HG02610 (cell line): ENCODE measurements around the gene PAN3.

ENCODE experiments used
- ATAC-seq: cut with Tn5 transposase; IDR thresholded peaks from one replicate; pipeline ENCODE4 v1.9.1; 2021; ENCODE audit warnings: mild to moderate bottlenecking, moderate library complexity; ENCODE audit not compliant: unreplicated experiment

The PAN3 gene

DNA sequence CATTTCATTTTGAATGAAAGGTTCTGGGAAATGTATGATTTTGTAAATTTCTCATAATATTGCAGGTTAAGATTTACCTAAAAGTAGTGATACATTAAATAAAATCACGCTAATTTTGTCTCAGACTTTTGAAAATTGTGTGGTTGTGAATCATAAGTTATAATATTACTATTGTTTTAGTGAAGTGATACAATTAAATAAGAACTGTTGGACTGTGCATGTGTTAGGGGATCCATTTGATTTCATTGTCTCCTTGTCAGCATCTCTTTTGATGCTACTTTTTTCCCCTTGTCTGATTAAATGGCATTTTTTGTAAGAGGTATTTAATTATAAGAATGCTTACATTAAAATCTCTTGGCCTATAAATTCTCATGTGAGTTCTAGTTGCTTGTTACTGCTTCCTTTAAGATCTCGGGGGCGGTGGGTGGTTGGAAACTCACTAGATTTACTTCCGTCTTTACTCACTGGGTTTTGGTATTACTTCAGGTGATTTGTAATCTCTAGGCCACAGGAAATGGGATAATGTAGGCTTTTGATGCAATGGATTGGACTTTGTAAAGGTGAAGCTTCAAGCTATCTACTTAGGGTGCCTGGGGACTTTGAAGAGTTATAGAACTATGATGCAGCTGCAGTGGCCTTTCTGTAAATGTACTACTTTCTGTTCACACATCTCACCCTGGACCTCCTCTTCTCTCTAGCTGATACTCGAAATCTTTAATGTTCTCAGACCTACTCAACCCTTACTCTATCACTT lies 66.5 kb downstream of the PAN3 start:
- no peak for ATAC-seq

DNA sequence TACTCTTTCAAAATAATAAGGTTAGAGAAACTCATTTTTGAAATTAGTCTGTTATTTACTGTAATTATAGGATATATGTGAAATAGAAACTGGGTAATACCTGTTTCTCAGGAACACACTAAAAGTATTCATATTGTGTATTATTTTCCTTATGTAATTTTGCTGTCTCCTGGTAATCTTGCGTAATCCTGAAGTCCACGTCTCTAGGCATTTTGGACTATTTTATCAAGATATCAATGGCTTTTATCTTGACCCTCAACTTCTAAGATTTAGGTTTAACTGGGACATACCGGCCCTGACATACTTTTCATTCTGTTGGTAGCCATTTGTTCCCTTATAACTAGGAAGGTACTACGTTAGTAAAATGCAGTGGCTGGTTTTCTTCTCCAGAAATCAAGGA lies 80.3 kb downstream of the PAN3 start:
- ATAC-seq = no peak

DNA sequence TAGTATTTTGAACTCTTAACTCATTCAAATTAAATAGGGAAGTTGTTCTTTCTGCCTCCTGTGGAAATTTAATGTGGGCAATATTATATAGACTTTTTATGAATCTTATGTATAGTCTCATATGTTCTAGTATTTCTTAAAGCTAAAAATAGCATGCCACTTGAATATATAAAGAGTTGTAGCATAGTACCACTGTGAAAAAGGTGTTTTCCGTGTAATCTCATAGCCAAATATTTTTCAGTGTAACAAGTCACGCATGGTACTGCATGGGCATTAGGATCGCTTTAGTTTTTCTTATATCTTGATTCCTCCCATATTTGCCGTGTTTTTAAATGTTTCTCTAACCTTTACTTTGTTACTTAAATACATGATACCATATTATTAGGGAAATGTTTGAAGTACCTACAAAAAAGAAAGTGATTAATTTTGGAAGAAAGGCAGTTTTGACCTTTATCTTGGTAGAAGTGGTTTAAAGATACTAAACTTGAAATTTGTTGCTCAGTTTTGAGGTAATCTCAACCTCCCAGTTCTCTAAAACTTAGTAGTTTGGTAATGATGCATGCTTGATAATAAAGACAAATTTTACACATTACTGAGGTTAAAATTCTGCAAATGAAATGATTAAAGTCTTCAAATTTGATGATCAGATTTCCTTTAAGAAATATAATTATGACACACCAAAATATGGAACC lies 81.2 kb downstream of the PAN3 start:
- no peak for ATAC-seq

DNA sequence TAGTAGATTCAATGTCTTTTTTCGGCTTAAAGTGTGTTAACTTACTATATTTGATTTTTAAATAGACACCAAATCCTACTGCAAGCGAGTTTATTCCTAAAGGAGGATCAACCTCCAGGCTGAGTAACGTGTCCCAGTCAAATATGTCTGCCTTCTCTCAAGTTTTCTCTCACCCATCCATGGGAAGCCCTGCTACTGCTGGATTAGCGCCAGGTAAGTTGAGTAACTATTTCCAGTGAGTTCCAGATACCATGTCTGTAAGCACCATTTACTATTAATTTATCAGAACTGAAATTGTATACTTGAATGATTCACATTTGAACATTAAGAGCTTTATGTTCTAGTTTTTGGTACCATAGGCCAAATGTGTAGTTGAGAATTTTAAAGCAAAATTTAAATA lies 81.8 kb downstream of the PAN3 start:
- no peak for ATAC-seq

DNA sequence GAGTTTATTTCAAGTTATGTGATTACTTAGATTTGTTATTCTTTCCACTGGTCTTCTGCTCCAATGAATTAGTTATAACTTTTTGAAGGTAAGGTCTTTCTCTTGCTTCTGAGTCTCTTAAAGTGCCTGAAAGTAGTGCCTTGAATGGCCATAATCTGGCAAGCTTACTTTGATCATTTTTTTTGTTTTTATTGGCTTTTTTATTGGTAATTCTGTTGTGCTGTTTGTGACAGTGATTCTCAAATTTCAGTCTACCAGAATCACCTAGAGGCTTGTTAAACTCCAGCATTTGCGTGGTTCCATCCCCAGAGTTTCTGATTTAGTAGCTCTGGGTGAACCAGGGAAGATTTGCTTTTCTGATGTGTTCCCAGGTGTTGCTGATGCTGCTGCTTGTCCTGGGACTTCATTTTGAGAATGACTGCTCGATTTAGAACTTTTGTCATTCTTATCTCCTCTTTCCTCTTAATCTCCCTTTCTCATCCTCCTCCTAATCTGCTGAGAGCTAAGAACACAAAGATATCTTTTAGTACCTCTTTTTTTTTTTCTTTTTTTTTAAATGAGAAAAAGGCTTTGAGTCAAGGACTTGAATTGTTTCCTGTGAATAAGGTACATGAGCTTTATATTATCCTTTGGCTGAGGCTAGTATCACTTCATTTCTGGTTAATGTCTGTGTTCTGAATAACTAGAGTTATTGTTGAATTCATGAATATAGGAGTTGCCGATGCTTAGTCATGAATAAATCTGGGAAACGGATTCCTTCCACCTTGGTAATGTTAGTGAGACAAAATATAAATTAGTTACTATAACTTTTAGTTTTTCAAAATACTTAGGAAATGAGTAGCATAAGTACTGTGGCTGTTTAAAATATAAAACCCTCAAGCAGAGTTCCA lies 91.4 kb downstream of the PAN3 start:
- ATAC-seq = no peak

DNA sequence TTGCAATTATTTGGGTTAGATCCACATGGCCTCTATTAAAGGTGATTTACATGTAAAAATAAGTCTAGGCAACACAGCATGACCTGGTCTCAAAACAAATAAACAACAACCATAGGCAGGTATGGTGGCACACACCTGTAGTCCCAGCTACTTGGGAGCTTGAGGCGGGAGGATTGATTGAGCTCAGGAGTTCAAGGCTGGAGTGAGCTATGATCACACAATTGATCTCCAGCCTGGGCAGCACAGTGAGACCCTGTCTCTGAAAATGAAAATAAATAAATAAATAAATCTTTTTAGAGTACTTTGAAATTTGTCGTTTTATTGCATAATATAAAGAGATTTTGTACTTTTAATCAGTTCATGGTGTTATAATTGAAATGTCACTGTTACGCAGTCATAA lies 93.3 kb downstream of the PAN3 start:
- no peak for ATAC-seq

DNA sequence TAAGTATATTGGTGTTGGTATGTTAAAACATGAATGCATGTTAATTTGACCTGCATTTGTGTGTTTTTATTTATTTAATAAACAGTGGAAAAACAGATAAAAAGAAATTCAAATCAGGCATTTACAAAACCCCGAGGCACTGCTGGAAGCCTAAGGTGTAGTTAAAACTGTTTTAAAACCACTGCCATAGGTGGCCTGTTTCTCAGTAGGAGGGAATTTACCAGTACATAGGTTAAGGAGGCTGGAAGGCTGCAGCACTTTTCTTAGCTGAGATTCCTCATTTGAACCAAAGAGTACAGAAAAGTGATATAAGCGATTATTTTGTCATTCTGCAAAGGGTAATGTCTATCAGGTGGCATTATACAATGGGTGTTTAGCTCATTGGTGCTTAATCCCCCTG lies 99.6 kb downstream of the PAN3 start:
- ATAC-seq = no peak

DNA sequence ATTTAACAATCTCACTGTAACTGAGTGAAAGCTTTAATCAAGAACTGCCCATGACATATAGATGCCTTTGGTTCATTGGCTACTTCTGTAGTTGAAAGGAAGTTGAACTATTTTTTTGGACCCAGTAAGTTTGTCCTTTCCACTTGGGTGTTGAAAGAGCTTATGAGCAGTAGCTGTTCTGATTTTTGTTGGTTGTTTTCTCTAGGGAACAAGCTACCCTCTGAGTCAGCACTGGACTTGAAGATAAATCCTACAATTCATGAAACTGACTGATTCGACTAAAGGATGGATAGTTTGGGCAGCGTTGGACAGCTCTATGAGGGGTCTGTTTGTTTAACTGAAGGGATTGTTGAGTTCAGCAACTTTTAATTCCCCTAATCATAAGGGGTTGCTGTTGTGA lies 101.0 kb downstream of the PAN3 start:
- no peak for ATAC-seq

DNA sequence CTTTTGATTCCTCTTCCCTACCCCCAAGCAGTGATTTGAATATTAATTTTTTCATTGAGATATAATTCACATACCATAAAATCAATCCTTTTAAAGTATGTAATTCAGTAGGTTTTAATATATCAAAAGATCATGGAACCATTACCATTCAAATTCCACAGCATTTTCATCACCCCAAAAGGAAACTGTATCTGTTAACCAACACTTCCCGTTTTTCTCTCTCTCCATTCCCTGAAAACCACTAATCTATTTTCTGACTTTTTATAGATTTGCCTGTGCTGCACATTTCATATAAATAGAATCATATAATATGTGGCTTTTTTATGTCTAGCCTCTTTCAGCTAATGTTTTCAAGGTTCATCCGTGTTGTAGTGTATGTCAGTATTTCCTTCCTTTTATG lies 107.1 kb downstream of the PAN3 start:
- ATAC-seq = no peak

DNA sequence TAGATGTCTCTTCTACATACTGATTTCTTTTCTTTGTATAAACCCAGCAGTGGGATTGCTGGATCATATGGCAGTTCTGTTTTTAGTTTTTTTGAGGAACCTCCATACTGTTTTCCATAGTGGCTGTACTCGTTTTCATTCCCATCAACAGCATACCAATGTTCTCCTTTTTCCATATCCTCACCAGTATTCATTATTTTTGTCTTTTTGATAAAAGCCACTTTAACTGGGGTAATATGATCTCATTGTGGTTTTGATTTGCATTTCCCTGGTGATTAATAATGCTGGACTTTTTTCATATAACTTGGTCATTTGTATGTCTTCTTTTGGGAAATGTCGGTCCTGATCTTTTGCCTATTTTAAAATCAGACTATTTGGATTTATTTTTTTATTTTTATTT lies 108.5 kb downstream of the PAN3 start:
- no peak for ATAC-seq

DNA sequence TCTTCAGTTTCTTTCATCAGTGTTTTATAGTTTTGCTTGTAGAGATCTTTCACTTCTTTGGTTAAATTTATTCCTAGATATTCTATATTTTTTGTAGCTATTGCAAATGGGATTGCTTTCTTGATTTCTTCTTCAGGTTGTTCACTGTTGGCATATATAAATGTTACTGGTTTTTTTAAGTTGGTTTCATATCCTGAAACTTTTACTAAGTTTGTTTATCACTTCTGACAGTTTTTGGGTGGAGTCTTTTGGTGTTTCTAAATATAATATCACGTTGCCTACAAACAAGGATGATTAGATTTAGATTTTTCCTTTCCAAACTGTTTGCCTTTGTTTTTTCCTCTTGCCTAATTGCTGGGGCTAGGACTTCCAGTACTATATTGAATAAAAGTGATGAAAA lies 109.7 kb downstream of the PAN3 start:
- no peak for ATAC-seq

DNA sequence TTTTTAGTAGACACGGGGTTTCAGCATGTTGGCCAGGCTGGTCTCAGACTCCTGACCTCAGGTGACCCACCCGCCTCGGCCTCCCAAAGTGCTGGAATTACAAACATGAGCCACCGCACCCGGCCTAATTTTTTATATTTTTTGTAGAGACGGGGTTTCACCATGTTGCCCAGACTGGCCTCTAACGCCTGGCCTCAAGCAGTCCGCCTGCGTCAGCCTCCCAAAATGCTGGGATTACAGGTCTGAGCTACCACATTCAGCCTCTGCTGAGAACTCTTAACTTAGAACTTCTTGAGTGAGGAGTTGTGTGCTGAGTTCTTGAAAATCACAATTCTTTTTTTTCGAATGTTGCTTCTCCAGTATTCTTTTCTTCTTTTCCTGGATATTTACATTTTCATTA lies 112.2 kb downstream of the PAN3 start:
- ATAC-seq = no peak

DNA sequence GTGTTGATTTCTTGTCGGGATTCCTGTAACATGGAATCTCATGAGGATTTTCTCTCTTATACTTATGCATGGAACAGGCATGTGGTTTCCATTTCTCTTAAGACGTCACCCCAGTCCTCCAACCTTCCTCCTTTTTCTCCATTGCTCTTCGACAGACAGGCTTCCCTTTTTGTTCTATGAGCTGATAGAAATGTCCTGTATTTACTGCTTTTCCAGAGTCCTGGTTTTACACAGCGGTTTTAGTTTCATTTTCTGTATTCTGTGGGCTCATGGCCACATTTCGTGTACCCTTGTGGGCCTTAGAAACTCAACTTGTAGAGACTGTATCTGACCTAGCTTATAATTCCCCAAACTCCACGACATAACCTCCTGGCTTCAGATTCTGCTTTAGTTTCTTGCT lies 113.1 kb downstream of the PAN3 start:
- no peak for ATAC-seq

DNA sequence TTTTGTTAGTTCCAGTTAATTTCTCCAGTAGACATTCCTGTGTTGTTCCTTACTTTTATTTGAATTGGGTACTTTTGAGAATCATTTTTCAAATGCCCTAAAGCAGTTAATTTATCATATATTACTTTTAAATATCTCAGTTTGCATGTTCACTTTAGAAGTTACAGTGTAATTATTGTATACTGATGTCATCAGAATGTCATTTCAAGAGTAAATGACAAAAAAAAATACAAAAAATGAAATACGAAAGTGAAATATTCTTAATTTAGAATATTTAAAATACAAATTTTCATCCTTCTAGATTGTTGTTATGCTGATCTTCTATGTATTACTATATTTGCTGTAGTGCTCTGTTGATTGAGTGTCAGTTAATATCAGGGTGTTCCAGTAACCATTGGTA lies 114.2 kb downstream of the PAN3 start:
- ATAC-seq = no peak

DNA sequence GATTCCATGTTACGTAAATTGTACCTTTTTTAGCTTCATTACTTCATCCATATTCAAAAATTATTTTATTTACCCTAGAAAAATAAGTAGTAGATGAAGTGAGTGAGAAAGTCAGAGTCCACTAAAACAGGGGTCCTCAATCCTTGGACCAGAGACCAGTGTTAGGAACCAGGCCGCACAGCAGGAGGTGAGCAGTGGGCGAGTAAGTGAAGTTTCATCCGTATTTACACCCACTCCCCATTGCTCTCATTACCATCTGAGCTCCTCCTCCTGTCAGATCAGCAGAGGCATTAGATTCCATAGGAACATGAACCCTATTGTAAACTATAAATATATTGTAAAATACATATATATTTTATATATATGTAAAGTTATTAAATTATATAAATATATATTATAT lies 119.0 kb downstream of the PAN3 start:
- ATAC-seq = no peak

DNA sequence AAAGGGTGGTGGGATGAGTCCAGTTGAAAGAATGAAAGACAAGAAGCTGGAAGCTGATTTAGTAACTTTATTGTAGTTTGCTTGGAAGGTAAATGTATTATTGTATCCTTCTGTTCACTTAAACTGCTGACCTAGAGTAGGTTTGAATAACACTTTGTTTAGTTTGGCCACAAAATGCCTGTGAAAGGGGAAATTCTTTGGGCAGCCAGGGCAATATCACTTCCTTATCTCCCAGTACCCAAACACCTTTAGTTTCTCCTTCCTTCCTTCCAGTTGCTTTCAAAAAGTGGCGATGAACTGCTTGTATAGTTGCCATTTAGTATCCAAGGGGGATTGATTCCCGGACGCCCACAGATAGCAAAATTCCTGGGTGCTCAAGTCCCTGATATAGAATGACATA lies 120.1 kb downstream of the PAN3 start:
- ATAC-seq = no peak

DNA sequence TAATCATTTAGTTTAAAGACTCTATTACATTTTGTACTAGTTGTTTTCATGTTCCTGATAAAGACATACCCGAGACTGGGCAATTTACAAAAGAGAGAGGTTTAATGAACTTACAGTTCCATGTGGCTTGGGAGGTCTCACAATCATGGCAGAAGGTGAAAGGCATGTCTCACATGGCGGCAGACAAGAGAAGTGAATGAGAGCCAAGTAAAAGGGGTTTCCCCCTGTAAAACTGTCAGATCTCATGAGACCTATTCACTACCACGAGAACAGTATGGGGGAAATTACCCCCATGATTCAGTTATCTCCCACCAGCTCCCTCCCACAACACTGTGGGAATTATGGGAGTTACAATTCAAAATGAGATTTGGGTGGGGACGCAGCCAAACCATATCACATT lies 129.2 kb downstream of the PAN3 start:
- no peak for ATAC-seq

DNA sequence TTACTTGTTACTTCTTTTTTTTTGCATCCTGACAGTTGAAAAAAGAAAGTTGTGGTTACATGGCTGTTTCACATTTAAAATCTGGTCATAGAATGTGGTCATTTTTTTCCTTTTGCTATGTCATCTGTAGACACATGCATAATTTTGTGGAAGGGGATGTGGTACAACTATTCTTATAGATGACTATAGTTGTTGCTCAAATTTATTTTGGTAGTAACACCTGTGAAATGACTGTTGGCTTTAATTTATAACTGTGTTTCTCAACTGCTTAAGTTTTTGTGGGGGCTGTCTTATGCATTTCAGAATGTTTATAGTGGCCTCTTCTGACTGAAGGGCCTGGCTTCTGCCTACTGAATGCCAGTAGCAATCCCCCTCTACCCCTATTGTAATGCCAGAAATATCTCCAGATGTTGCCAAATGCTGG lies 130.5 kb downstream of the PAN3 start:
- ATAC-seq = peak; percentile 98

DNA sequence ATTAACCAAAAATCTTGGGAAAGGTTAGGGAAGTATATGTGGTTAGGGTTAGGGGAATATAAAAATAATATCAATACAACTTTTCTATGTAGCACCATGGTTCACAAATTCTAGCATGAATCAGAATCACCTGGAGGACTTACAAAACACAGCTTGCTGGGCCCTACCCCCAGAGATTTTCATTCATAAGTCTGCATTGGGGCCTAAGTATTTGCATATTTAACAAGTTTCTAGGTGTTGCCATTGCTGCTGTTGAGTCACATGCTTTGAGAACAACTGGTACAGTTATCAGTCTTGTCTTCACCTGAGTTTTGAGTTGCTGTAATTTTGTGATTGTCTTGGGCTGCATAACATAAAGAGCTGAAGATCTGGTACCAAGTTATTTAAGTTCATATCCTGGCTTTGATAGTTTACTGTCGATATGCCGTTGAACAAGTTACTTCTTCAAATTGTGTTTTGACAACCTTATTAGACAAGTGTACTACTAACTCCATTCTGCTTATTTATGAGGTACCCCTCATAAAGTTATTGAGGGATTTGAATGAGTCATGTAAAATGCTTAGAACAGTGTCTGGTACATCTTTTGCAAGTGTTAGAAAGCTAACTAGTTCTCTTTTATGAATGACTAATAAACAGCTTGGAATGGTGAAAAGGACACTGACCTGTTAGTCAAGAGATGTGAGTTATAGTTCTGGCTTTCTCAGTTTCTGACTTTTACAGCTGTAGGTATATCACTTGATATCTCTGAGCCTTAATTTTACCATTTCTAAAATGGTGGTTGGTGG lies 132.9 kb downstream of the PAN3 start:
- ATAC-seq = no peak

DNA sequence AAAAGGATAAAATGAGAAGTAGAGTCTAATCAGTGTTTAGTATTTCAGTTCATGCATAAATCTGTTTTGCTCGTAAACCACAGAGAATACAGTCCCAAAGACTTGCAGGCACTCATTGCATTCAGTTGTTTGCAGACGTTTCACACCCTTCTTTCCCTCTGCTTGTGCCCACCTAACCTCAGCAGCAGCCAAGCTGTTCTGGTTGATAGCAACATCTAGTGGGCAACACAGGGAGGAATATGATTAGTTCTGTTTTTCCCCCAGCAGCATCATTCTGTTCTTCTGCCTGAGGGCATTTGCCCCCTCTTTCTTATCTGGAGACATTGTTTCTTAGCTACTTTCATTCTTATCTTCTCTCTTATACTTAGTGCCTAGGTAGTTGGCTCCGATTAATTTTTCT lies 135.6 kb downstream of the PAN3 start:
- no peak for ATAC-seq

DNA sequence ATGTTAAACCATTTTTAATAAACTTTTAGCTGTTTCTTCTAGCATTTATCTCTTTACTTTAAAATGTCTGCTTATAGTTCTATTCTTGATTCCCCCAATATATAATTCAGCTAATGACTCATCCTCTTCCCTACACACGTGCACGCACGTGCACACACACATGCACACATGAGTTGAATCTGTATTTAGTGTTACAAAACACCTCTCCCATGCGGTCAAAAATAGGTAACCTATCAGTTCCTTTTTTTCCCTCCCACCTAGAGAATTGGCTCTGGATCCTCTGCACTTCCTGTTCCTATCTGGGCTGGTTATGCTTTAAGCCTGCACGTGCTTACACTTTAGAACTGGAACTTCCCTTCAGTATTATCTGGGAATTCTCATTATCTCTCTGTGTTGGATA lies 144.1 kb downstream of the PAN3 start:
- no peak for ATAC-seq
